ENCODE results near the gene KRT86.
A peak's percentile ranks its signal among the peaks of the same experiment; 100 is the strongest.
"Not testable (repeated sequence)": the region's sequence is repeated elsewhere in the genome, so short reads cannot be mapped to it uniquely, and the experiment has no call there.

The KRT86 gene

GRCh38 chr12:52338241-52338960 lies 64.0 kb downstream of the KRT86 start:
- no peak overlapping the region for H3K4me3 ChIP-seq (ENCODE audit: low read depth, low read length)
- TF ChIP-seq CTCF (IDR thresholded peaks at IDR 0.05; ENCODE audit: low read depth, low read length) (no peak), MYC (IDR thresholded peaks at IDR 0.05; ENCODE audit: low read depth, low read length) (no peak), POLR2A (IDR thresholded peaks at IDR 0.05; ENCODE audit: extremely low read depth, insufficient read length) (no peak), MAX (IDR thresholded peaks at IDR 0.05; ENCODE audit: low read depth, low read length) (no peak)
- DNase-seq (ENCODE audit: low read depth): no peak

- H3K4me3 ChIP-seq (ENCODE audit: low read depth, low read length): no peak overlapping the region
- no peak for TF ChIP-seq MAX (IDR thresholded peaks at IDR 0.05; ENCODE audit: low read depth, low read length)
- TF ChIP-seq POLR2A (IDR thresholded peaks at IDR 0.05; ENCODE audit: extremely low read depth, insufficient read length): no peak
- TF ChIP-seq MYC (IDR thresholded peaks at IDR 0.05; ENCODE audit: low read depth, low read length): no peak
- TF ChIP-seq CTCF (IDR thresholded peaks at IDR 0.05; ENCODE audit: low read depth, low read length): no peak
- DNase-seq (ENCODE audit: low read depth): no peak
Measured at GRCh38 chr12:52341066-52341580, 66.7 kb downstream of the KRT86 start.

- TF ChIP-seq MAX (IDR thresholded peaks at IDR 0.05; ENCODE audit: low read depth, low read length) (no peak), POLR2A (IDR thresholded peaks at IDR 0.05; ENCODE audit: extremely low read depth, insufficient read length) (no peak), CTCF (IDR thresholded peaks at IDR 0.05; ENCODE audit: low read depth, low read length) (no peak), MYC (IDR thresholded peaks at IDR 0.05; ENCODE audit: low read depth, low read length) (no peak)
- DNase-seq (ENCODE audit: low read depth): no peak
- H3K4me3 ChIP-seq (ENCODE audit: low read depth, low read length): no peak overlapping the region
Measured at GRCh38 chr12:52342781-52343490, 68.5 kb downstream of the KRT86 start.

GRCh38 chr12:52343550-52343949 lies 69.1 kb downstream of the KRT86 start:
- TF ChIP-seq MYC (IDR thresholded peaks at IDR 0.05; ENCODE audit: low read depth, low read length) (no peak), CTCF (IDR thresholded peaks at IDR 0.05; ENCODE audit: low read depth, low read length) (no peak), MAX (IDR thresholded peaks at IDR 0.05; ENCODE audit: low read depth, low read length) (no peak), POLR2A (IDR thresholded peaks at IDR 0.05; ENCODE audit: extremely low read depth, insufficient read length) (no peak)
- no peak for DNase-seq (ENCODE audit: low read depth)

GRCh38 chr12:52344111-52344510 lies 69.7 kb downstream of the KRT86 start:
- no peak for TF ChIP-seq CTCF (IDR thresholded peaks at IDR 0.05; ENCODE audit: low read depth, low read length)
- TF ChIP-seq POLR2A (IDR thresholded peaks at IDR 0.05; ENCODE audit: extremely low read depth, insufficient read length): no peak
- no peak for TF ChIP-seq MYC (IDR thresholded peaks at IDR 0.05; ENCODE audit: low read depth, low read length)
- TF ChIP-seq MAX (IDR thresholded peaks at IDR 0.05; ENCODE audit: low read depth, low read length): no peak
- H3K4me3 ChIP-seq (ENCODE audit: low read depth, low read length): no peak overlapping the region
- DNase-seq (ENCODE audit: low read depth): peak; percentile 23

More at GRCh38 chr12:52343550-52343949, 69.1 kb downstream of the KRT86 start:
- H3K4me3 ChIP-seq (ENCODE audit: low read depth, low read length): no peak overlapping the region

GRCh38 chr12:52345041-52345440 lies 70.6 kb downstream of the KRT86 start:
- not testable (repeated sequence) for DNase-seq (ENCODE audit: low read depth); H3K4me3 ChIP-seq (ENCODE audit: low read depth, low read length)

Data from NB4 (cell line).